K562 (cell line): ENCODE measurements around the gene ST8SIA2. TPM values are rescaled to one million over a fixed set of nuclear protein-coding genes. Genes with fewer than 3 reads are reported as not detected.

Experiments
- CBX2 ChIP-seq: fragments of 200-600 bp; sonication (generic); IDR thresholded peaks from one replicate; pipeline ENCODE4 v1.6.1; 2012; ENCODE audit warnings: mild to moderate bottlenecking, low read length, inconsistent platforms; ENCODE audit not compliant: insufficient read depth, poor library complexity, severe bottlenecking
- DNMT1 ChIP-seq: fragments of 450-650 bp; IDR thresholded peaks from 2 replicates; pipeline ENCODE4 v1.6.1; 2016; ENCODE audit warnings: antibody characterized with exemption, mild to moderate bottlenecking
- HDAC1 ChIP-seq, 2 experiments: fragments of 450-650 bp; IDR thresholded peaks; 2 replicates each; pipeline ENCODE4 v1.6.1; 2016 to 2017; ENCODE audit warnings: inconsistent platforms in 1 of 2, mild to moderate bottlenecking in 1 of 2, moderate library complexity in 1 of 2
- HLTF ChIP-seq: fragments of 450-650 bp; IDR thresholded peaks from 2 replicates; pipeline ENCODE4 v1.6.1; 2016
- MCM2 ChIP-seq: fragments of 450-650 bp; IDR thresholded peaks from 2 replicates; pipeline ENCODE4 v1.6.1; 2017; ENCODE audit warnings: low read depth, mild to moderate bottlenecking
- SMARCB1 ChIP-seq: IDR thresholded peaks from 2 replicates; pipeline ENCODE4 v1.6.1; 2011; ENCODE audit warnings: improper control_type of control experiment, low read depth; ENCODE audit not compliant: insufficient read length
- polyA plus RNA-seq, 8 experiments: library from polyadenylated mRNA; depleted of rRNA in 4 of 8; stranded (reverse) in 5 of 8; unstranded in 3 of 8; fragments of >200 nt; fragmentation: Nextera tagmentation in 2 of 8; fragmentation: Illumina TruSeq in 1 of 8; extraction: Ambion mirVana in 2 of 8; extraction: Trizol in 1 of 8; gene quantifications; 2 replicates each; pipeline versions ENCODE4 v1.2.1 to v1.2.3, GENCODE V29; 2011 to 2014; ENCODE audit warnings: inconsistent platforms in 1 of 8, missing spikeins in 1 of 8
- total RNA-seq, 7 experiments: library from RNA; depleted of rRNA in 6 of 7; stranded (reverse); fragments of >200 nt in 6 of 7; fragmentation: Illumina TruSeq in 2 of 7; extraction: Trizol in 2 of 7; gene quantifications; 2 replicates each; pipeline versions ENCODE4 v1.2.1 to v1.2.3, GENCODE V29; 2011 to 2021; ENCODE audit warnings: low replicate concordance in 1 of 7
- TF ChIP-seq, protein P1 (sequence below): fragments of 200-600 bp; sonication (generic); IDR thresholded peaks from one replicate; pipeline ENCODE4 v1.6.1; 2012; ENCODE audit warnings: mild to moderate bottlenecking, low read depth, low read length, inconsistent platforms

The ST8SIA2 gene
- total and polyA plus RNA-seq, 9 of the 15 experiments (the other 6 are each of a cell fraction or from before 2014, with no cell fraction given) = not detected

DNA sequence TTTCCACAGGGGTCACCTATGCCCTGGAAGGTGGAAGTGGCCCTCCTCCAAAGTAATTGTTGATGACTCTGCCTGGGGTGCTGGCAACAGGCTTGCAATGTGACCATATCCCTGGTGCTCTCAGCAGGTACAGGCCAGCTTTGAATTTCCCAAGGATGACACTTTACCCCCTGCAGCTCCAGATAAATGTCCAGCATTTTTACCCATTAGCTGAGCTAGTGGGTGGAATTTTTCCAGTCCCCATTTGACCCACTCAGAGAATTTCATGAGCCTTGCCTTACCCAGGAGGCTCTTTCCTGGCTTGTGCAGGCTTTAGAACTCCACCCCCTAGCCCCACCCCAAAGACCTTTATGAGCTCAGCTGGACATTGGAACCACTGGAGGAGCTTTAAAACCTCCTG, 77.6 kb downstream of the ST8SIA2 start (continued):
- TF ChIP-seq, protein P1, sequence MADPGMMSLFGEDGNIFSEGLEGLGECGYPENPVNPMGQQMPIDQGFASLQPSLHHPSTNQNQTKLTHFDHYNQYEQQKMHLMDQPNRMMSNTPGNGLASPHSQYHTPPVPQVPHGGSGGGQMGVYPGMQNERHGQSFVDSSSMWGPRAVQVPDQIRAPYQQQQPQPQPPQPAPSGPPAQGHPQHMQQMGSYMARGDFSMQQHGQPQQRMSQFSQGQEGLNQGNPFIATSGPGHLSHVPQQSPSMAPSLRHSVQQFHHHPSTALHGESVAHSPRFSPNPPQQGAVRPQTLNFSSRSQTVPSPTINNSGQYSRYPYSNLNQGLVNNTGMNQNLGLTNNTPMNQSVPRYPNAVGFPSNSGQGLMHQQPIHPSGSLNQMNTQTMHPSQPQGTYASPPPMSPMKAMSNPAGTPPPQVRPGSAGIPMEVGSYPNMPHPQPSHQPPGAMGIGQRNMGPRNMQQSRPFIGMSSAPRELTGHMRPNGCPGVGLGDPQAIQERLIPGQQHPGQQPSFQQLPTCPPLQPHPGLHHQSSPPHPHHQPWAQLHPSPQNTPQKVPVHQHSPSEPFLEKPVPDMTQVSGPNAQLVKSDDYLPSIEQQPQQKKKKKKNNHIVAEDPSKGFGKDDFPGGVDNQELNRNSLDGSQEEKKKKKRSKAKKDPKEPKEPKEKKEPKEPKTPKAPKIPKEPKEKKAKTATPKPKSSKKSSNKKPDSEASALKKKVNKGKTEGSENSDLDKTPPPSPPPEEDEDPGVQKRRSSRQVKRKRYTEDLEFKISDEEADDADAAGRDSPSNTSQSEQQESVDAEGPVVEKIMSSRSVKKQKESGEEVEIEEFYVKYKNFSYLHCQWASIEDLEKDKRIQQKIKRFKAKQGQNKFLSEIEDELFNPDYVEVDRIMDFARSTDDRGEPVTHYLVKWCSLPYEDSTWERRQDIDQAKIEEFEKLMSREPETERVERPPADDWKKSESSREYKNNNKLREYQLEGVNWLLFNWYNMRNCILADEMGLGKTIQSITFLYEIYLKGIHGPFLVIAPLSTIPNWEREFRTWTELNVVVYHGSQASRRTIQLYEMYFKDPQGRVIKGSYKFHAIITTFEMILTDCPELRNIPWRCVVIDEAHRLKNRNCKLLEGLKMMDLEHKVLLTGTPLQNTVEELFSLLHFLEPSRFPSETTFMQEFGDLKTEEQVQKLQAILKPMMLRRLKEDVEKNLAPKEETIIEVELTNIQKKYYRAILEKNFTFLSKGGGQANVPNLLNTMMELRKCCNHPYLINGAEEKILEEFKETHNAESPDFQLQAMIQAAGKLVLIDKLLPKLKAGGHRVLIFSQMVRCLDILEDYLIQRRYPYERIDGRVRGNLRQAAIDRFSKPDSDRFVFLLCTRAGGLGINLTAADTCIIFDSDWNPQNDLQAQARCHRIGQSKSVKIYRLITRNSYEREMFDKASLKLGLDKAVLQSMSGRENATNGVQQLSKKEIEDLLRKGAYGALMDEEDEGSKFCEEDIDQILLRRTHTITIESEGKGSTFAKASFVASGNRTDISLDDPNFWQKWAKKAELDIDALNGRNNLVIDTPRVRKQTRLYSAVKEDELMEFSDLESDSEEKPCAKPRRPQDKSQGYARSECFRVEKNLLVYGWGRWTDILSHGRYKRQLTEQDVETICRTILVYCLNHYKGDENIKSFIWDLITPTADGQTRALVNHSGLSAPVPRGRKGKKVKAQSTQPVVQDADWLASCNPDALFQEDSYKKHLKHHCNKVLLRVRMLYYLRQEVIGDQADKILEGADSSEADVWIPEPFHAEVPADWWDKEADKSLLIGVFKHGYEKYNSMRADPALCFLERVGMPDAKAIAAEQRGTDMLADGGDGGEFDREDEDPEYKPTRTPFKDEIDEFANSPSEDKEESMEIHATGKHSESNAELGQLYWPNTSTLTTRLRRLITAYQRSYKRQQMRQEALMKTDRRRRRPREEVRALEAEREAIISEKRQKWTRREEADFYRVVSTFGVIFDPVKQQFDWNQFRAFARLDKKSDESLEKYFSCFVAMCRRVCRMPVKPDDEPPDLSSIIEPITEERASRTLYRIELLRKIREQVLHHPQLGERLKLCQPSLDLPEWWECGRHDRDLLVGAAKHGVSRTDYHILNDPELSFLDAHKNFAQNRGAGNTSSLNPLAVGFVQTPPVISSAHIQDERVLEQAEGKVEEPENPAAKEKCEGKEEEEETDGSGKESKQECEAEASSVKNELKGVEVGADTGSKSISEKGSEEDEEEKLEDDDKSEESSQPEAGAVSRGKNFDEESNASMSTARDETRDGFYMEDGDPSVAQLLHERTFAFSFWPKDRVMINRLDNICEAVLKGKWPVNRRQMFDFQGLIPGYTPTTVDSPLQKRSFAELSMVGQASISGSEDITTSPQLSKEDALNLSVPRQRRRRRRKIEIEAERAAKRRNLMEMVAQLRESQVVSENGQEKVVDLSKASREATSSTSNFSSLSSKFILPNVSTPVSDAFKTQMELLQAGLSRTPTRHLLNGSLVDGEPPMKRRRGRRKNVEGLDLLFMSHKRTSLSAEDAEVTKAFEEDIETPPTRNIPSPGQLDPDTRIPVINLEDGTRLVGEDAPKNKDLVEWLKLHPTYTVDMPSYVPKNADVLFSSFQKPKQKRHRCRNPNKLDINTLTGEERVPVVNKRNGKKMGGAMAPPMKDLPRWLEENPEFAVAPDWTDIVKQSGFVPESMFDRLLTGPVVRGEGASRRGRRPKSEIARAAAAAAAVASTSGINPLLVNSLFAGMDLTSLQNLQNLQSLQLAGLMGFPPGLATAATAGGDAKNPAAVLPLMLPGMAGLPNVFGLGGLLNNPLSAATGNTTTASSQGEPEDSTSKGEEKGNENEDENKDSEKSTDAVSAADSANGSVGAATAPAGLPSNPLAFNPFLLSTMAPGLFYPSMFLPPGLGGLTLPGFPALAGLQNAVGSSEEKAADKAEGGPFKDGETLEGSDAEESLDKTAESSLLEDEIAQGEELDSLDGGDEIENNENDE = no peak
- TF ChIP-seq DNMT1 = no peak
- no peak for TF ChIP-seq HLTF
- TF ChIP-seq MCM2 = no peak
- no peak for TF ChIP-seq CBX2
- no peak for TF ChIP-seq SMARCB1
- TF ChIP-seq HDAC1 (IDR thresholded peaks at IDR 0.05) = no peak
